ENCODE measurements around the gene PLCB3.

- no peak for TF ChIP-seq POLR2AphosphoS5 (IDR thresholded peaks at IDR 0.05; ENCODE audit: low read depth, low read length)
- no peak for TF ChIP-seq REST (IDR thresholded peaks at IDR 0.05; ENCODE audit: insufficient read depth in 1 of 2, low read depth in 2 of 2, low read length in 2 of 2)
- TF ChIP-seq SIN3A (IDR thresholded peaks at IDR 0.05; ENCODE audit: borderline replicate concordance, insufficient read depth, low read length): no peak
- no peak for TF ChIP-seq TAF1 (IDR thresholded peaks at IDR 0.05; ENCODE audit: borderline replicate concordance, insufficient read depth, low read length)
- TF ChIP-seq FOXP2 (optimal IDR thresholded peaks at IDR 0.05; ENCODE audit: borderline replicate concordance, extremely low read depth, extremely low read length, insufficient read depth): no peak
Observed at GRCh38 chr11:64253481-64253880, 2.2 kb downstream of the PLCB3 start.
